GM23338 (cell line): ENCODE results near the gene DCAF7. TPM values are rescaled to one million over a fixed set of nuclear protein-coding genes. Genes with fewer than 3 reads are reported as not detected.

Experiments
- ATAC-seq: fragments of 200-7000 bp; cut with Tn5 transposase; 3 replicates; pipeline ENCODE4 v1.9.1; 2020
- DNase-seq: peaks from one replicate; pipeline ENCODE4 v3.0.0-alpha.2; 2015; ENCODE audit warnings: low spot score
- H2AFZ ChIP-seq: fragments of 200-600 bp; sonication (generic); 2 replicates; pipeline ENCODE4 v1.8.0; 2016; ENCODE audit warnings: antibody characterized with exemption, mild to moderate bottlenecking, moderate library complexity
- H3F3A ChIP-seq: fragments of 200-600 bp; sonication (generic); replicated peaks from 2 replicates; pipeline ENCODE4 v1.8.0; 2017; ENCODE audit warnings: antibody characterized with exemption, mixed run types, low read depth
- H3K27ac ChIP-seq: fragments of 200-600 bp; sonication (generic); 2 replicates; pipeline ENCODE4 v1.6.1; 2016; ENCODE audit warnings: low read depth
- H3K27me3 ChIP-seq: fragments of 200-600 bp; sonication (generic); 2 replicates; pipeline ENCODE4 v1.8.0; 2016; ENCODE audit warnings: mild to moderate bottlenecking, mixed run types, moderate library complexity; ENCODE audit not compliant: insufficient read depth
- H3K36me3 ChIP-seq: fragments of 200-600 bp; sonication (generic); 2 replicates; pipeline ENCODE4 v1.8.0; 2016; ENCODE audit warnings: mild to moderate bottlenecking; ENCODE audit not compliant: insufficient read depth
- H3K4me1 ChIP-seq: fragments of 200-600 bp; sonication (generic); 2 replicates; pipeline ENCODE4 v1.8.0; 2016; ENCODE audit warnings: mild to moderate bottlenecking, moderate library complexity; ENCODE audit not compliant: insufficient read depth
- H3K4me2 ChIP-seq: fragments of 200-600 bp; sonication (generic); 2 replicates; pipeline ENCODE4 v1.7.1; 2017; ENCODE audit warnings: mixed run types
- H3K4me3 ChIP-seq: fragments of 200-600 bp; sonication (generic); 2 replicates; pipeline ENCODE4 v1.6.1; 2016; ENCODE audit warnings: mixed run types
- H3K79me2 ChIP-seq: fragments of 200-600 bp; sonication (generic); replicated peaks from 2 replicates; pipeline ENCODE4 v1.8.0; 2017; ENCODE audit warnings: mild to moderate bottlenecking; ENCODE audit not compliant: insufficient read depth
- H3K9me2 ChIP-seq: fragments of 200-600 bp; sonication (generic); 2 replicates; pipeline ENCODE4 v1.8.0; 2017; ENCODE audit not compliant: insufficient read depth
- H4K20me1 ChIP-seq: fragments of 200-600 bp; sonication (generic); replicated peaks from 2 replicates; pipeline ENCODE4 v1.8.0; 2017; ENCODE audit warnings: mild to moderate bottlenecking; ENCODE audit not compliant: insufficient read depth
- H3K27ac Mint-ChIP-seq: 2 replicates; pipeline ENCODE4 v1.8.0; 2020; ENCODE audit warnings: inconsistent platforms, mild to moderate bottlenecking, moderate library complexity, mixed read lengths
- H3K27me3 Mint-ChIP-seq: 3 replicates; pipeline ENCODE4 v1.8.0; 2022; ENCODE audit warnings: low read depth, mild to moderate bottlenecking, moderate library complexity, mixed read lengths, inconsistent platforms; ENCODE audit not compliant: insufficient read depth, poor library complexity
- H3K36me3 Mint-ChIP-seq: 3 replicates; pipeline ENCODE4 v1.8.0; 2021; ENCODE audit warnings: low read depth, mild to moderate bottlenecking, inconsistent platforms, moderate library complexity, mixed read lengths
- H3K4me1 Mint-ChIP-seq: 3 replicates; pipeline ENCODE4 v1.8.0; 2020; ENCODE audit warnings: mild to moderate bottlenecking, inconsistent platforms, mixed read lengths
- H3K4me3 Mint-ChIP-seq: 3 replicates; pipeline ENCODE4 v1.8.0; 2021; ENCODE audit warnings: moderate library complexity, mild to moderate bottlenecking, inconsistent platforms, mixed read lengths
- H3K9me3 Mint-ChIP-seq: 3 replicates; pipeline ENCODE4 v1.8.0; 2020; ENCODE audit warnings: moderate library complexity, mild to moderate bottlenecking, inconsistent platforms, mixed read lengths
- CREB1 ChIP-seq: fragments of 250-450 bp; sonication (Bioruptor Pico); IDR thresholded peaks from 2 replicates; pipeline ENCODE4 v1.5.0; 2020; ENCODE audit warnings: low read depth, mild to moderate bottlenecking, moderate library complexity
- EZH2 ChIP-seq: fragments of 200-600 bp; sonication (generic); IDR thresholded peaks from one replicate; pipeline ENCODE4 v1.8.0; 2017; ENCODE audit warnings: antibody characterized with exemption, mild to moderate bottlenecking, low read depth; ENCODE audit not compliant: unreplicated experiment
- EZH2phosphoT487 ChIP-seq: fragments of 200-600 bp; sonication (generic); IDR thresholded peaks from one replicate; pipeline ENCODE4 v1.8.1; 2018; ENCODE audit warnings: antibody characterized with exemption; ENCODE audit not compliant: unreplicated experiment
- JUNB ChIP-seq: IDR thresholded peaks from one replicate; pipeline ENCODE4 v1.6.1; 2016; ENCODE audit warnings: antibody characterized with exemption; ENCODE audit not compliant: unreplicated experiment
- NANOG ChIP-seq: IDR thresholded peaks from 2 replicates; pipeline ENCODE4 v1.6.1; 2016; ENCODE audit warnings: antibody characterized with exemption, borderline replicate concordance
- POLR2AphosphoS5 ChIP-seq: IDR thresholded peaks from 2 replicates; pipeline ENCODE4 v1.6.1; 2016; ENCODE audit warnings: antibody characterized with exemption, low read depth
- STAT1 ChIP-seq: IDR thresholded peaks from one replicate; pipeline ENCODE4 v1.6.1; 2016; ENCODE audit warnings: antibody characterized with exemption; ENCODE audit not compliant: unreplicated experiment
- ZNF114 ChIP-seq: fragments of 250-450 bp; sonication (Bioruptor Pico); IDR thresholded peaks from 2 replicates; pipeline ENCODE4 v1.5.0; 2020; ENCODE audit warnings: mild to moderate bottlenecking, moderate library complexity
- ZNF331 ChIP-seq: fragments of 250-450 bp; sonication (Bioruptor Pico); IDR thresholded peaks from 2 replicates; pipeline ENCODE4 v1.5.0; 2020; ENCODE audit warnings: low read depth, mild to moderate bottlenecking, moderate library complexity
- polyA plus RNA-seq: library from polyadenylated mRNA; unstranded; fragments of >200 nt; fragmentation: Nextera tagmentation; extraction: Ambion mirVana; gene quantifications from 2 replicates; pipeline ENCODE4 v1.2.1, GENCODE V29; 2016
- total RNA-seq: library from RNA; depleted of rRNA; stranded (reverse); fragments of >200 nt; shearing (Covaris generic); gene quantifications from 2 replicates; pipeline ENCODE4 v1.2.3, GENCODE V29; 2014
- TF ChIP-seq, protein P1 (sequence below), 2 experiments: fragments of 200-600 bp in 1 of 2; sonication (generic) in 1 of 2; conservative IDR thresholded peaks; 2 replicates each; pipeline versions ENCODE4 v1.5.1 to v1.6.1; 2016 to 2017; ENCODE audit warnings: antibody characterized with exemption in 2 of 2, low read depth in 2 of 2, mild to moderate bottlenecking in 2 of 2, moderate library complexity in 1 of 2
- TF ChIP-seq, protein P2 (sequence below): IDR thresholded peaks from one replicate; pipeline ENCODE4 v1.6.1; 2018; ENCODE audit warnings: antibody characterized with exemption; ENCODE audit not compliant: unreplicated experiment
- TF ChIP-seq, protein P3 (sequence below): IDR thresholded peaks from 2 replicates; pipeline ENCODE4 v1.6.1; 2016; ENCODE audit warnings: antibody characterized with exemption

DCAF7 gene
- total and polyA plus RNA-seq, 2 experiments from 2014 or later = 31.3 to 60.1 TPM

DNA sequence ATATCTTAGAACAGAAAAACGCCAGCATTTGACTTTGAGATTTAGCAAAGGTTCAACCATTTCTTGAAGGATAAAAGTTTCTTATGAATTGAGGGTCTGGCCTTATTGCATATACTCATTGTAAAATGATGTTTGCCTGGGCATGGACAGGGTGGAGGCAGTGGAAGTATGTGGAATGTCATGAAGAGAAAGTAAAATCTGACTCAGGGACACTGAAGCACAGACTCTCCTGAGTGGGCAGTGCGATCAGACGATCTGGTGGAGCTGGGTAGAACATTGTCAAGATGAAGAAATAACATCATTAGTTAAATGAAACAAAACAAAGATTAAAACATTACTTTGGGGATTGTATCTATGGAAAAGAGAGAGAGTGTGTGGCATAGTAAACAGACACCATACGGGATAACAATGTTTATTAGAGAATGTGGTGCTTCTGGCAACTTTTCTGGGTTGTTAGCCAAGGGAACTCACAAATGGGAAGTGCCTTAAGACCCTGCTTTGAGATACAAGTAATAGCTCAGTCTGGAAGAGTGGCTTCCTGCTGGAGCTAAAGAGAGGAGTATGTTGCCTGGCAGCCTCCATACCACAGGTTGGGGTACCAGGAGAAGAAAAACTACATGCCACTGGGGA lies 76.4 kb downstream of the DCAF7 start (continued):
- TF ChIP-seq ZNF331 (CRISPR knock-in tag) (no peak), STAT1 (no peak), EZH2 (no peak), EZH2phosphoT487 (no peak), JUNB (no peak), CREB1 (CRISPR knock-in tag) (no peak), ZNF114 (no peak), NANOG (no peak), POLR2AphosphoS5 (no peak)
- TF ChIP-seq, protein P1, sequence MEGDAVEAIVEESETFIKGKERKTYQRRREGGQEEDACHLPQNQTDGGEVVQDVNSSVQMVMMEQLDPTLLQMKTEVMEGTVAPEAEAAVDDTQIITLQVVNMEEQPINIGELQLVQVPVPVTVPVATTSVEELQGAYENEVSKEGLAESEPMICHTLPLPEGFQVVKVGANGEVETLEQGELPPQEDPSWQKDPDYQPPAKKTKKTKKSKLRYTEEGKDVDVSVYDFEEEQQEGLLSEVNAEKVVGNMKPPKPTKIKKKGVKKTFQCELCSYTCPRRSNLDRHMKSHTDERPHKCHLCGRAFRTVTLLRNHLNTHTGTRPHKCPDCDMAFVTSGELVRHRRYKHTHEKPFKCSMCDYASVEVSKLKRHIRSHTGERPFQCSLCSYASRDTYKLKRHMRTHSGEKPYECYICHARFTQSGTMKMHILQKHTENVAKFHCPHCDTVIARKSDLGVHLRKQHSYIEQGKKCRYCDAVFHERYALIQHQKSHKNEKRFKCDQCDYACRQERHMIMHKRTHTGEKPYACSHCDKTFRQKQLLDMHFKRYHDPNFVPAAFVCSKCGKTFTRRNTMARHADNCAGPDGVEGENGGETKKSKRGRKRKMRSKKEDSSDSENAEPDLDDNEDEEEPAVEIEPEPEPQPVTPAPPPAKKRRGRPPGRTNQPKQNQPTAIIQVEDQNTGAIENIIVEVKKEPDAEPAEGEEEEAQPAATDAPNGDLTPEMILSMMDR (conservative IDR thresholded peaks at IDR 0.05; ENCODE audit: low read depth in 2 of 2) = no peak

DNA sequence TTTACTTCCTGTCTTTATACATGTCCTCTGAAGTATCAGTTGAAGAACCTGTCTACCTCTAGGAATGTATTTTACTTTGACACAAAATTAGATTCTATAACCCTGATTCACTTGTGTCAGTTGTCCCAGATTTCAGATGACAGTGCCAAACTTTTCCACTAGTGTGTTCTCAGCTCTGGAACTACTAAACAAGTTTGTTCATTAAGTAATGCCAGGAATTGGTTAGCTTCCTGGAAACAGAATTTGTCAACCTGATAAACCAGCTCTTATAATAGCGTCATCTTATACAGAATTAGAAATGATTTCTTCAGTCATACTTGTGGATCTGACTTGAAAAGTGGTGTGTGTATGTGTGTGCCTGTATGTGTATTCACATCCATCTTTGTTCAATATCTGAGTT lies 79.3 kb downstream of the DCAF7 start:
- H3K36me3 Mint-ChIP-seq = no peaks in the 10 kb centered on the region
- ATAC-seq = no peak

More for the DNA sequence above, 79.3 kb downstream of the DCAF7 start:
- peaks cover 28% of the 10 kb centered on the region for H4K20me1 ChIP-seq
- H3K4me3 ChIP-seq = no peak overlapping the region
- no peak overlapping the region for H3K4me3 Mint-ChIP-seq
- H3K27ac ChIP-seq = no peak overlapping the region
- DNase-seq = no peak
- no peak overlapping the region for H3K4me2 ChIP-seq
- H3F3A ChIP-seq = no peaks in the 10 kb centered on the region
- H3K4me1 Mint-ChIP-seq = peaks cover 31% of the 10 kb centered on the region
- no peaks in the 10 kb centered on the region for H3K9me3 Mint-ChIP-seq
- no peaks in the 10 kb centered on the region for H3K27me3 ChIP-seq
- no peaks in the 10 kb centered on the region for H3K36me3 ChIP-seq
- no peak overlapping the region for H2AFZ ChIP-seq
- H3K9me2 ChIP-seq = no peaks in the 10 kb centered on the region
- TF ChIP-seq POLR2AphosphoS5 = no peak
- TF ChIP-seq STAT1 = no peak
- TF ChIP-seq ZNF114 = no peak
- TF ChIP-seq EZH2phosphoT487 = no peak
- TF ChIP-seq, protein P2, sequence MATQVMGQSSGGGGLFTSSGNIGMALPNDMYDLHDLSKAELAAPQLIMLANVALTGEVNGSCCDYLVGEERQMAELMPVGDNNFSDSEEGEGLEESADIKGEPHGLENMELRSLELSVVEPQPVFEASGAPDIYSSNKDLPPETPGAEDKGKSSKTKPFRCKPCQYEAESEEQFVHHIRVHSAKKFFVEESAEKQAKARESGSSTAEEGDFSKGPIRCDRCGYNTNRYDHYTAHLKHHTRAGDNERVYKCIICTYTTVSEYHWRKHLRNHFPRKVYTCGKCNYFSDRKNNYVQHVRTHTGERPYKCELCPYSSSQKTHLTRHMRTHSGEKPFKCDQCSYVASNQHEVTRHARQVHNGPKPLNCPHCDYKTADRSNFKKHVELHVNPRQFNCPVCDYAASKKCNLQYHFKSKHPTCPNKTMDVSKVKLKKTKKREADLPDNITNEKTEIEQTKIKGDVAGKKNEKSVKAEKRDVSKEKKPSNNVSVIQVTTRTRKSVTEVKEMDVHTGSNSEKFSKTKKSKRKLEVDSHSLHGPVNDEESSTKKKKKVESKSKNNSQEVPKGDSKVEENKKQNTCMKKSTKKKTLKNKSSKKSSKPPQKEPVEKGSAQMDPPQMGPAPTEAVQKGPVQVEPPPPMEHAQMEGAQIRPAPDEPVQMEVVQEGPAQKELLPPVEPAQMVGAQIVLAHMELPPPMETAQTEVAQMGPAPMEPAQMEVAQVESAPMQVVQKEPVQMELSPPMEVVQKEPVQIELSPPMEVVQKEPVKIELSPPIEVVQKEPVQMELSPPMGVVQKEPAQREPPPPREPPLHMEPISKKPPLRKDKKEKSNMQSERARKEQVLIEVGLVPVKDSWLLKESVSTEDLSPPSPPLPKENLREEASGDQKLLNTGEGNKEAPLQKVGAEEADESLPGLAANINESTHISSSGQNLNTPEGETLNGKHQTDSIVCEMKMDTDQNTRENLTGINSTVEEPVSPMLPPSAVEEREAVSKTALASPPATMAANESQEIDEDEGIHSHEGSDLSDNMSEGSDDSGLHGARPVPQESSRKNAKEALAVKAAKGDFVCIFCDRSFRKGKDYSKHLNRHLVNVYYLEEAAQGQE = no peak
- no peak for TF ChIP-seq NANOG
- TF ChIP-seq, protein P3, sequence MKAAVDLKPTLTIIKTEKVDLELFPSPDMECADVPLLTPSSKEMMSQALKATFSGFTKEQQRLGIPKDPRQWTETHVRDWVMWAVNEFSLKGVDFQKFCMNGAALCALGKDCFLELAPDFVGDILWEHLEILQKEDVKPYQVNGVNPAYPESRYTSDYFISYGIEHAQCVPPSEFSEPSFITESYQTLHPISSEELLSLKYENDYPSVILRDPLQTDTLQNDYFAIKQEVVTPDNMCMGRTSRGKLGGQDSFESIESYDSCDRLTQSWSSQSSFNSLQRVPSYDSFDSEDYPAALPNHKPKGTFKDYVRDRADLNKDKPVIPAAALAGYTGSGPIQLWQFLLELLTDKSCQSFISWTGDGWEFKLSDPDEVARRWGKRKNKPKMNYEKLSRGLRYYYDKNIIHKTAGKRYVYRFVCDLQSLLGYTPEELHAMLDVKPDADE = no peak
- no peak for TF ChIP-seq ZNF331 (CRISPR knock-in tag)
- H3K27ac Mint-ChIP-seq = no peak overlapping the region
- H3K79me2 ChIP-seq = peaks cover 64% of the 10 kb centered on the region
- no peaks in the 10 kb centered on the region for H3K27me3 Mint-ChIP-seq
- H3K4me1 ChIP-seq = peaks cover 24% of the 10 kb centered on the region
